ENCODE data around the gene GFOD1.

GFOD1 gene

GRCh38 chr6:13485923-13486562, 1.4 kb downstream of the GFOD1 start:
- H3K36me3 Mint-ChIP-seq (ENCODE audit: low read depth) = peaks cover 39% of the 10 kb centered on the region
- H3K27me3 Mint-ChIP-seq = peaks cover 11% of the 10 kb centered on the region
- peak overlapping the region; percentile 81 for H3K27ac Mint-ChIP-seq
- H3K9me3 Mint-ChIP-seq = no peaks in the 10 kb centered on the region
- intact Hi-C loops (cut with micrococcal nuclease) = loop anchor here (2.0 to 10.0 kb wide), 4 partner anchors 19 to 149 kb away; partner anchors contain the start of gene SIRT5
- peaks cover 51% of the 10 kb centered on the region for H3K4me1 Mint-ChIP-seq (ENCODE audit: low read depth)
- H3K4me3 Mint-ChIP-seq = peak overlapping the region; percentile 94

GRCh38 chr6:13485303-13485702, 2.1 kb downstream of the GFOD1 start:
- H3K4me3 Mint-ChIP-seq = peak overlapping the region; percentile 94
- peaks cover 46% of the 10 kb centered on the region for H3K36me3 Mint-ChIP-seq (ENCODE audit: low read depth)
- H3K27ac Mint-ChIP-seq = peak overlapping the region; percentile 81
- intact Hi-C loops (cut with micrococcal nuclease) = loop anchor here (2.0 to 10.0 kb wide), 4 partner anchors 19 to 148 kb away; partner anchors contain the start of gene SIRT5
- no peaks in the 10 kb centered on the region for H3K9me3 Mint-ChIP-seq
- H3K4me1 Mint-ChIP-seq (ENCODE audit: low read depth) = peaks cover 58% of the 10 kb centered on the region
- H3K27me3 Mint-ChIP-seq = peaks cover 11% of the 10 kb centered on the region

GRCh38 chr6:13484827-13485226, 2.6 kb downstream of the GFOD1 start:
- Mint-ChIP-seq H3K36me3 (ENCODE audit: low read depth) (peaks cover 51% of the 10 kb centered on the region), H3K4me3 (peak overlapping the region; percentile 94), H3K27ac (peak overlapping the region; percentile 88), H3K4me1 (ENCODE audit: low read depth) (peaks cover 63% of the 10 kb centered on the region), H3K27me3 (peaks cover 8% of the 10 kb centered on the region), H3K9me3 (no peaks in the 10 kb centered on the region)
- intact Hi-C loops (cut with micrococcal nuclease) = loop anchor here (2.0 to 10.0 kb wide), 4 partner anchors 18 to 148 kb away; partner anchors contain the start of gene SIRT5

DNA sequence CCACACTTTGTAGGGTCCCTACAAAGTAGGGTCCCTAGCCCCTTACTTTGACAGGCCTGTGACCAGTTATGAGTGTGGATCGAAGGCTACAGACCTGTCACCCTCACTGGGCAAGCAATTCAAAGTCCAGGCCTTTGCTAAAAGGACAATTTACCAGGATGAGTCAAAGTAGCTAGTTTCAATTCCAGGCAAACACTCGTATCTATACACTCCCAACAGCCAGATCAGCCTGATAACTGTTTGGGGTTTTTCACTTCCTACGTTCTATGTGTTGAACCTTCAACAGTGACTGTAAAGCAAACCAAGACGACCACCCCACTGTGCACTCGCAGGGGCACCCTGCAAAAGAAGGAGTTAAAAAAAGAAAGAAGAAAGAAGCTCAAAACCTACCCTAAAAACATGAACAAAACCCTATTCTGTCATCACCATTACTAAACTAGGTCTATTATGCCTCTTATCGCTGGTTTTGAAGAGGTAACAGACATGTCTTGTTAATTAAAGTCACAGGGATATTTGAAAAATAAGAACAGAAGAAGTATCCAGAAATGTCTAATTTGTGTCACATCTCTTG, 3.2 kb downstream of the GFOD1 start:
- no peaks in the 10 kb centered on the region for H3K9me3 Mint-ChIP-seq
- peaks cover 8% of the 10 kb centered on the region for H3K27me3 Mint-ChIP-seq
- intact Hi-C loops (cut with micrococcal nuclease) = loop anchor here (2.0 to 10.0 kb wide), 2 partner anchors 17 to 91 kb away; partner anchors contain the start of gene SIRT5
- H3K4me1 Mint-ChIP-seq (ENCODE audit: low read depth) = peaks cover 69% of the 10 kb centered on the region
- H3K27ac Mint-ChIP-seq = peak overlapping the region; percentile 88
- H3K4me3 Mint-ChIP-seq = peak overlapping the region; percentile 94
- peaks cover 56% of the 10 kb centered on the region for H3K36me3 Mint-ChIP-seq (ENCODE audit: low read depth)

GRCh38 chr6:13480631-13481501, 6.5 kb downstream of the GFOD1 start:
- Mint-ChIP-seq H3K27me3 (no peaks in the 10 kb centered on the region), H3K4me3 (peak overlapping the region; percentile 2), H3K9me3 (no peaks in the 10 kb centered on the region), H3K4me1 (ENCODE audit: low read depth) (peaks cover 68% of the 10 kb centered on the region), H3K36me3 (ENCODE audit: low read depth) (peaks cover 52% of the 10 kb centered on the region), H3K27ac (peak overlapping the region; percentile 70)
- intact Hi-C loops (cut with micrococcal nuclease) = loop anchor here (10.0 kb wide), 1 partner anchor 94 kb away; the partner anchor contains the start of gene SIRT5

GRCh38 chr6:13479971-13480434, 7.4 kb downstream of the GFOD1 start:
- H3K4me3 Mint-ChIP-seq = no peak overlapping the region
- peak overlapping the region; percentile 70 for H3K27ac Mint-ChIP-seq
- H3K27me3 Mint-ChIP-seq = no peaks in the 10 kb centered on the region
- peaks cover 44% of the 10 kb centered on the region for H3K36me3 Mint-ChIP-seq (ENCODE audit: low read depth)
- H3K9me3 Mint-ChIP-seq = no peaks in the 10 kb centered on the region
- intact Hi-C loops (cut with micrococcal nuclease) = loop anchor here (10.0 kb wide), 1 partner anchor 95 kb away; the partner anchor contains the start of gene SIRT5
- peaks cover 61% of the 10 kb centered on the region for H3K4me1 Mint-ChIP-seq (ENCODE audit: low read depth)

DNA sequence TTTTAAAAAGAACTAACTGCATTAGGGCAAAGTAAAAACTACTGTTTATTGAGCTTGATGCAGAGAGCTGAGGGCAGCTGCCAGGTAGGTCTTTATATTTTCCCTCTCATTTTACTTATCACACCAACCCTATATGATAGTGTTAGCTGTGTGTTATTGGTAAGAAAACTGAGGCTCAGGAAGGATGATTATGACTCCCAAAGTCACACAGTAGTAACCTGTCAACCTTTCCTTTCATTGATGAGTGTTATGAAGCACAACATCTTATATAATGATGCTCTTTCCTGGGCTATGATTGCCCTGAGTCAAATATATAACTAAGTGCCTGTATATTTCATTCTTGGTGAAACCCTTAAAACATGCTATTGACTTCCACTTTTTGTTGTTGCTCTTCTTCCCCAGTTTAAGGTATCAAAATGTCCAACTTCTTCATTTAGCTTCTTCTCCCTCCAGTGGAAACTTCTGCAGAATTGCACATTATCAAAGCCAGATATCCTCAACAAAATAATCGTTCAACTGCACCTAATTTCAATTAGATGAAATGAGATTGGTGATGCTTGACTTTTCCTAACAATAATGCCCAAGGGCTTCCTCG, 8.1 kb downstream of the GFOD1 start:
- Mint-ChIP-seq H3K4me3 (no peak overlapping the region), H3K4me1 (ENCODE audit: low read depth) (peaks cover 64% of the 10 kb centered on the region), H3K27ac (peak overlapping the region; percentile 70), H3K9me3 (no peaks in the 10 kb centered on the region), H3K36me3 (ENCODE audit: low read depth) (peaks cover 44% of the 10 kb centered on the region), H3K27me3 (no peaks in the 10 kb centered on the region)
- intact Hi-C loops (cut with micrococcal nuclease) = no loop called here

- peaks cover 45% of the 10 kb centered on the region for H3K36me3 Mint-ChIP-seq (ENCODE audit: low read depth)
- peak overlapping the region; percentile 70 for H3K27ac Mint-ChIP-seq
- no peaks in the 10 kb centered on the region for H3K9me3 Mint-ChIP-seq
- H3K27me3 Mint-ChIP-seq = no peaks in the 10 kb centered on the region
- intact Hi-C loops (cut with micrococcal nuclease) = no loop called here
- H3K4me3 Mint-ChIP-seq = no peak overlapping the region
- peaks cover 61% of the 10 kb centered on the region for H3K4me1 Mint-ChIP-seq (ENCODE audit: low read depth)
Measured at GRCh38 chr6:13478525-13478966, 8.9 kb downstream of the GFOD1 start.

DNA sequence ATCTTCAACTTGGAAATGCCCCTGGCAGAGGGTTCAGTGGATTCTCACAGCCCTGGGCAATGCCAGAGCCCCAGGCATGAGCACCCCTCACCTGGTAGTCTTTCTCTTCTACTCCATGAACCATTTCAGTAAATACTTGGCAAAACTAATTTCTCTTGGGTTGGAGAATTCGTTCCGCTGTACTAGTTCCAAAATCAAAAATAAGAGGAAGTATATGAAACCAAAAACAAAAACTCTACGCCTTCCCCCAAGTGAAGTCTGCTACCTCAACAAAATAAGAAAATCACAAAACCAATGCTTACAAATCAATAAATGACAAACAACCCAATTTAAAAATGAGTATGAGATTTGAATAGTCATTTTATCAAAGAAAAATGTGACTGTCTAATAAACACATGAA, 12.6 kb downstream of the GFOD1 start:
- H3K4me3 Mint-ChIP-seq = peak overlapping the region; percentile 37
- no peaks in the 10 kb centered on the region for H3K27me3 Mint-ChIP-seq
- intact Hi-C loops (cut with micrococcal nuclease) = no loop called here
- H3K36me3 Mint-ChIP-seq (ENCODE audit: low read depth) = peaks cover 35% of the 10 kb centered on the region
- no peaks in the 10 kb centered on the region for H3K9me3 Mint-ChIP-seq
- H3K27ac Mint-ChIP-seq = peak overlapping the region; percentile 73
- peaks cover 59% of the 10 kb centered on the region for H3K4me1 Mint-ChIP-seq (ENCODE audit: low read depth)

- Mint-ChIP-seq H3K27me3 (no peaks in the 10 kb centered on the region), H3K4me1 (ENCODE audit: low read depth) (peaks cover 59% of the 10 kb centered on the region), H3K4me3 (peak overlapping the region; percentile 37), H3K36me3 (ENCODE audit: low read depth) (peaks cover 34% of the 10 kb centered on the region), H3K27ac (peak overlapping the region; percentile 73), H3K9me3 (no peaks in the 10 kb centered on the region)
- intact Hi-C loops (cut with micrococcal nuclease) = no loop called here
Measured at GRCh38 chr6:13474360-13474759, 13.0 kb downstream of the GFOD1 start.

DNA sequence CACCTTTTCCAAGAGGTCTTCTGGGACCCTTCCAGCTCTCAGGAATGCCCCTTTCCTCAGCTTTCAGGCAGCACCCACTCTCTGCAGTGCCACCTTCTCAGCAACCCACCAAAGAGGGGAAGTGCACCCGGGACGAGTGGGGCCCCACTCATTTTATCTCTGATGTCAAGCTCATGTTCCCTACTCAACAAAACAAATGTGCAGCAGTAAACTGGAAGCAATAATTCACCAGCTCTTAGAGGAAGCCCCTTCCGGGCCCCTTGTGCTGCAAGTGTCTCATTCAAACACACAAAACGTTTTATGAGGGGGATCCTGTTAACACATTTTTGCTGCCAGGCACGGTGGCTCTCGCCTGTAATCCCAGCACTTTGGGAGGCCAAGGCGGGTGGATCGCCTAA, 13.6 kb downstream of the GFOD1 start:
- Mint-ChIP-seq H3K4me3 (no peak overlapping the region), H3K36me3 (ENCODE audit: low read depth) (peaks cover 40% of the 10 kb centered on the region), H3K4me1 (ENCODE audit: low read depth) (peaks cover 63% of the 10 kb centered on the region), H3K27me3 (no peaks in the 10 kb centered on the region), H3K27ac (peak overlapping the region; percentile 73), H3K9me3 (no peaks in the 10 kb centered on the region)
- intact Hi-C loops (cut with micrococcal nuclease) = no loop called here

- no peak overlapping the region for H3K4me3 Mint-ChIP-seq
- intact Hi-C loops (cut with micrococcal nuclease) = no loop called here
- H3K36me3 Mint-ChIP-seq (ENCODE audit: low read depth) = peaks cover 39% of the 10 kb centered on the region
Measured at GRCh38 chr6:13472976-13473767, 14.2 kb downstream of the GFOD1 start.

GRCh38 chr6:13472099-13472498, 15.3 kb downstream of the GFOD1 start:
- Mint-ChIP-seq H3K27me3 (no peaks in the 10 kb centered on the region), H3K27ac (peak overlapping the region; percentile 85), H3K9me3 (no peaks in the 10 kb centered on the region), H3K4me1 (ENCODE audit: low read depth) (peaks cover 63% of the 10 kb centered on the region), H3K4me3 (no peak overlapping the region), H3K36me3 (ENCODE audit: low read depth) (peaks cover 36% of the 10 kb centered on the region)
- intact Hi-C loops (cut with micrococcal nuclease) = no loop called here

More at GRCh38 chr6:13472976-13473767, 14.2 kb downstream of the GFOD1 start:
- Mint-ChIP-seq H3K27ac (peak overlapping the region; percentile 73), H3K4me1 (ENCODE audit: low read depth) (peaks cover 62% of the 10 kb centered on the region), H3K27me3 (no peaks in the 10 kb centered on the region), H3K9me3 (no peaks in the 10 kb centered on the region)
